A673 (cell line): ENCODE measurements around the gene MS4A10.

Experiments
- EZH2 ChIP-seq: fragments of 200-600 bp; sonication (generic); IDR thresholded peaks from 2 replicates; pipeline ENCODE4 v1.6.1; 2017; ENCODE audit warnings: borderline replicate concordance, low read depth, mild to moderate bottlenecking, mixed read lengths, antibody characterized with exemption, low read length; ENCODE audit not compliant: poor library complexity, severe bottlenecking
- TF ChIP-seq, protein P1 (sequence below): fragments of 300-800, 200-600 bp; sonication (generic); conservative IDR thresholded peaks from 2 replicates; pipeline ENCODE4 v1.5.1; 2017; ENCODE audit warnings: low read depth, mild to moderate bottlenecking, antibody characterized with exemption, low read length, moderate library complexity, mixed read lengths

DNA sequence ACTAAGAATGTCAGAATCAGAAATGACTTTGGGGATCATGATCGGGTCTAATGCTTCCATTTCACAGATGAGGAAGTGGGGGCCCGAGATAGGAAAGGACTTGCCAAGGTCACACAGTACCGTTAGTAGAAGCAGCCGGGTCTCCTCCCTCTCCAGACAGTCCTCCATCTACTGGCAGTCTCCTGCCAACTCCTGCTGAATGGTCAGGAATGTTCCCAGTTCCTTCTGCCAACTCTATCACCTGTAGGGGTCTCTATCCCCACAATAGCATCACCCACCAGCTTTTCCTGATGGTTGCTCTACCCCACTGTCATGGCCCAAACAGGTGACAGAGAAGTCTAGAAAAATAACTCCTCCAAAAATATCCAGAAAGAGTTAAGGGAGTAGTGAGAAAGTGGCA, 32.9 kb downstream of the MS4A10 start:
- TF ChIP-seq, protein P1, sequence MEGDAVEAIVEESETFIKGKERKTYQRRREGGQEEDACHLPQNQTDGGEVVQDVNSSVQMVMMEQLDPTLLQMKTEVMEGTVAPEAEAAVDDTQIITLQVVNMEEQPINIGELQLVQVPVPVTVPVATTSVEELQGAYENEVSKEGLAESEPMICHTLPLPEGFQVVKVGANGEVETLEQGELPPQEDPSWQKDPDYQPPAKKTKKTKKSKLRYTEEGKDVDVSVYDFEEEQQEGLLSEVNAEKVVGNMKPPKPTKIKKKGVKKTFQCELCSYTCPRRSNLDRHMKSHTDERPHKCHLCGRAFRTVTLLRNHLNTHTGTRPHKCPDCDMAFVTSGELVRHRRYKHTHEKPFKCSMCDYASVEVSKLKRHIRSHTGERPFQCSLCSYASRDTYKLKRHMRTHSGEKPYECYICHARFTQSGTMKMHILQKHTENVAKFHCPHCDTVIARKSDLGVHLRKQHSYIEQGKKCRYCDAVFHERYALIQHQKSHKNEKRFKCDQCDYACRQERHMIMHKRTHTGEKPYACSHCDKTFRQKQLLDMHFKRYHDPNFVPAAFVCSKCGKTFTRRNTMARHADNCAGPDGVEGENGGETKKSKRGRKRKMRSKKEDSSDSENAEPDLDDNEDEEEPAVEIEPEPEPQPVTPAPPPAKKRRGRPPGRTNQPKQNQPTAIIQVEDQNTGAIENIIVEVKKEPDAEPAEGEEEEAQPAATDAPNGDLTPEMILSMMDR = no peak
- no peak for TF ChIP-seq EZH2
